ENCODE measurements around the gene P2RX4. TPM values are rescaled to one million over a fixed set of nuclear protein-coding genes. Genes with fewer than 3 reads are reported as not detected.

Gene P2RX4
- total and polyA plus RNA-seq, 2 of the 8 experiments (the other 6 are each of a cell fraction or from before 2014, with no cell fraction given), result 9.5 to 12.2 TPM

GRCh38 chr12:121219353-121219986 is 9.5 kb downstream of the P2RX4 start:
- Histone ChIP-seq H3K79me2 (ENCODE audit: control insufficient read depth in 1 of 2, insufficient read depth in 2 of 2, low read length in 2 of 2) (no peaks in the 10 kb centered on the region), H3K36me3 (ENCODE audit: control insufficient read depth in 2 of 4, insufficient read depth in 4 of 4, low read length in 3 of 4) (no peaks in the 10 kb centered on the region), H2BK15ac (ENCODE audit: low read length) (no peak overlapping the region), H3K18ac (ENCODE audit: extremely low read depth, low read length) (no peak overlapping the region), H3K4ac (replicated peaks; ENCODE audit: insufficient read length, low read depth, low read length) (no peak overlapping the region), H3K27me3 (replicated peaks in 1 of 4; ENCODE audit: control insufficient read depth in 3 of 4, extremely low read depth in 1 of 4, insufficient read depth in 3 of 4, low read length in 3 of 4) (no peaks in the 10 kb centered on the region), H3K4me1 (replicated peaks in 1 of 4; ENCODE audit: control insufficient read depth in 3 of 4, insufficient read depth in 4 of 4, low read length in 3 of 4) (no peaks in the 10 kb centered on the region), H3K4me3 (ENCODE audit: extremely low read depth in 1 of 4, insufficient read depth in 2 of 4, low read depth in 3 of 4, low read length in 4 of 4) (no peak overlapping the region), H4K5ac (ENCODE audit: insufficient read length, low read depth, low read length) (no peak overlapping the region), H2BK120ac (replicated peaks; ENCODE audit: low read depth, low read length) (no peak overlapping the region), H3K23me2 (ENCODE audit: low read depth, low read length) (no peaks in the 10 kb centered on the region; the same call in 1 of the 2 replicates), H4K8ac (ENCODE audit: extremely low read depth, insufficient read depth, low read length) (no peak overlapping the region), H3K56ac (replicated peaks; ENCODE audit: insufficient read length, low read depth, low read length) (no peak overlapping the region), H3K9me3 (ENCODE audit: insufficient read depth in 2 of 2, low read depth in 1 of 2, low read length in 1 of 2) (no peaks in the 10 kb centered on the region), H3K79me1 (ENCODE audit: low read depth, low read length) (no peaks in the 10 kb centered on the region), H3K23ac (ENCODE audit: insufficient read length) (no peak overlapping the region), H2BK12ac (ENCODE audit: low read depth, low read length) (no peak overlapping the region), H4K20me1 (replicated peaks in 1 of 2; ENCODE audit: control insufficient read depth in 1 of 2, insufficient read depth in 2 of 2, low read length in 2 of 2) (no peaks in the 10 kb centered on the region), H3K27ac (ENCODE audit: low read depth, low read length) (no peak overlapping the region), H2AFZ (ENCODE audit: low read length) (no peak overlapping the region), H4K91ac (replicated peaks; ENCODE audit: insufficient read length, low read length) (no peak overlapping the region), H3K4me2 (ENCODE audit: insufficient read depth in 1 of 2, low read depth in 2 of 2, low read length in 2 of 2) (no peak overlapping the region), H2BK20ac (ENCODE audit: low read length) (no peak overlapping the region), H2BK5ac (ENCODE audit: low read depth, low read length) (no peak overlapping the region), H2AK5ac (ENCODE audit: low read depth, low read length) (no peak overlapping the region), H3K9ac (replicated peaks in 1 of 4; ENCODE audit: extremely low read depth in 1 of 4, low read depth in 3 of 4, low read length in 3 of 4) (no peak overlapping the region), H3K14ac (ENCODE audit: insufficient read length) (no peak overlapping the region)
- DNase-seq (ENCODE audit: low read depth in 1 of 2, low spot score in 2 of 2) (no peak), FAIRE-seq (no peak)
- WGBS, 2 experiments (ENCODE audit: extremely low coverage in 1 of 2, insufficient coverage in 1 of 2, insufficient read length in 1 of 2, insufficient replicate concordance in 2 of 2, low coverage in 1 of 2, low lambda C conversion rate in 2 of 2, missing lambda C conversion rate in 1 of 2), result 91 to 100% methylated on average over 1 to 3 of the region's 3 CpGs
- CTCF ChIA-PET (ENCODE audit: partially characterized antibody), result interaction anchor here (3.6 kb wide), 1 partner anchor 12 kb away, joined by 19 read pairs; no protein-coding TSS in a partner anchor
- TF ChIP-seq SP4 (IDR thresholded peaks at IDR 0.05; ENCODE audit: low read length) (no peak), FOSL1 (IDR thresholded peaks at IDR 0.05; ENCODE audit: insufficient read depth, low read depth, low read length) (no peak), ATF3 (IDR thresholded peaks at IDR 0.05; ENCODE audit: insufficient read depth, low read depth, low read length) (no peak), EZH2 (IDR thresholded peaks at IDR 0.05; ENCODE audit: low read depth, low read length, severe bottlenecking) (no peak), E2F6 (IDR thresholded peaks at IDR 0.05) (no peak), MAFK (IDR thresholded peaks at IDR 0.05; ENCODE audit: low read depth, low read length) (no peak), SAP30 (IDR thresholded peaks at IDR 0.05; ENCODE audit: insufficient read depth, insufficient replicate concordance, low read length) (no peak)
- POLR2A ChIA-PET (ENCODE audit: partially characterized antibody), result no interaction called here
